GM06990 (cell line): ENCODE measurements around the gene BRSK1.

Experiments
- DNase-seq: peaks from one replicate; pipeline ENCODE4 v3.0.0-alpha.2; 2011; ENCODE audit not compliant: insufficient read length; ENCODE audit errors: extremely low read depth
- H3K27me3 ChIP-seq: replicated peaks from 2 replicates; pipeline ENCODE4 v1.6.0; 2011; ENCODE audit warnings: low read length; ENCODE audit not compliant: control insufficient read depth, insufficient read depth
- H3K36me3 ChIP-seq: 2 replicates; pipeline ENCODE4 v1.5.1; 2011; ENCODE audit warnings: low read length; ENCODE audit not compliant: control insufficient read depth, insufficient read depth
- H3K4me3 ChIP-seq: replicated peaks from 2 replicates; pipeline ENCODE4 v1.5.1; 2011; ENCODE audit warnings: low read depth, mild to moderate bottlenecking, control low read depth, low read length
- CTCF ChIP-seq: IDR thresholded peaks from 2 replicates; pipeline ENCODE4 v1.5.1; 2011; ENCODE audit warnings: low read length, control low read depth, mild to moderate bottlenecking, inconsistent platforms; ENCODE audit not compliant: insufficient read depth, poor library complexity, severe bottlenecking

BRSK1 gene

GRCh38 chr19:55256562-55257460 lies 27.0 kb upstream of the BRSK1 start:
- DNase-seq = no peak
- H3K27me3 ChIP-seq = no peaks in the 10 kb centered on the region
- no peak for TF ChIP-seq CTCF
- no peaks in the 10 kb centered on the region for H3K36me3 ChIP-seq
- H3K4me3 ChIP-seq = peak overlapping the region; percentile 86

GRCh38 chr19:55257461-55258420 lies 26.1 kb upstream of the BRSK1 start:
- DNase-seq = no peak
- TF ChIP-seq CTCF = no peak
- Histone ChIP-seq H3K4me3 (peak overlapping the region; percentile 86), H3K36me3 (no peaks in the 10 kb centered on the region), H3K27me3 (no peaks in the 10 kb centered on the region)

GRCh38 chr19:55258476-55258827 lies 25.3 kb upstream of the BRSK1 start:
- no peak for TF ChIP-seq CTCF
- H3K4me3 ChIP-seq = peak overlapping the region; percentile 86
- DNase-seq = no peak
- no peaks in the 10 kb centered on the region for H3K27me3 ChIP-seq
- no peaks in the 10 kb centered on the region for H3K36me3 ChIP-seq

- Histone ChIP-seq H3K27me3 (no peaks in the 10 kb centered on the region), H3K4me3 (peak within 1 kb of the TSS; percentile 86), H3K36me3 (no peaks in the 10 kb centered on the region)
- TF ChIP-seq CTCF = no peak
- peak; percentile 99 for DNase-seq
These were observed 24.8 kb upstream of the BRSK1 start, which contains the start of gene PPP6R1 for GRCh38 chr19:55258828-55259539. Gene PPP6R1 (minus strand): TSS chr19:55259017. CDS start chr19:55247103, 11,914 bp downstream.

GRCh38 chr19:55259540-55260210 lies 24.1 kb upstream of the BRSK1 start:
- H3K4me3 ChIP-seq = peak overlapping the region; percentile 86
- no peak for TF ChIP-seq CTCF
- H3K27me3 ChIP-seq = no peaks in the 10 kb centered on the region
- H3K36me3 ChIP-seq = no peaks in the 10 kb centered on the region
- DNase-seq = no peak
